Occipital lobe (tissue), 2 donors: ENCODE measurements around the gene SERINC1. TPM values are rescaled to one million over a fixed set of nuclear protein-coding genes. Genes with fewer than 3 reads are reported as not detected.

Experiments used
- DNase-seq: peaks from one replicate; lab custom pipeline; 2025; lab: John Stamatoyannopoulos, UW
- total RNA-seq: library from RNA; depleted of rRNA; stranded (reverse); fragments of >200 nt; gene quantifications from one replicate; pipeline ENCODE4 v1.2.3, GENCODE V29; 2014

The SERINC1 gene
- total RNA-seq, 1 donor from 2014 or later, result 735 TPM

DNA sequence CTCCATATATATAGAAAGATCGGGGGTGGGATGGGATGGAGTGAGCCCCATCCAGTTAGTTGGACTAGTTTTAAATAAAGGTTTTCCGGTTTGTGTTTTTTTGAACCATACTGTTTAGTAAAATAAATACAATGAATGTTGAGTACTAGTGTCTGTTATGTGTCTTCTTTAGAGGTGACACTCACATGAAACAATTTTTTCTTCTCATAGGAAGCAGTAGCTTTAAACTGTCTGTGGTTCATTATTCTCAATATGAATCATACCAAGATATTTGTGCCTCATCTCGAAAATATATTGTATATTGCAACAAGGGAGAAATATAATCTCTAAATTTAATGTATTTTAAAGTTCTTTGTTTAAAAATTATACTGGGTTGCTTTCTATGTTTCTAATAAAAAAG lies 38.8 kb downstream of the SERINC1 start:
- DNase-seq, result no peak

DNA sequence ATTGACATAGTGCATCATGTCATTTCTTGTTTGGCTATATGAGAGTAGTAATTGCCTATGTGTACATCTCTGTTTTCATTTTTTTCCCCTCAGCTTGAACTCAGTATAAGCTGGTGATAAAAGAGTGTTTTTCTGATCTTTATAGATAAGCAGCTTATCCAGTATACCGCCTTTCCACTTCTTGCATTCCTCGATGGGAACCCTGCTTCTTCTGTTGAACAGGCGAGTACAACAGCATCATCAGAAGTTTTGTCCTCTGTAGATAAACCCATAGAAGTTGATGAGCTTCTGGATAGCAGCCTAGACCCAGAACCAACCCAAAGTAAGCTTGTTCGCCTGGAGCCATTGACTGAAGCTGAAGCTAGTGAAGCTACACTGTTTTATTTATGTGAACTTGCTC lies 39.8 kb downstream of the SERINC1 start:
- DNase-seq, result no peak

DNA sequence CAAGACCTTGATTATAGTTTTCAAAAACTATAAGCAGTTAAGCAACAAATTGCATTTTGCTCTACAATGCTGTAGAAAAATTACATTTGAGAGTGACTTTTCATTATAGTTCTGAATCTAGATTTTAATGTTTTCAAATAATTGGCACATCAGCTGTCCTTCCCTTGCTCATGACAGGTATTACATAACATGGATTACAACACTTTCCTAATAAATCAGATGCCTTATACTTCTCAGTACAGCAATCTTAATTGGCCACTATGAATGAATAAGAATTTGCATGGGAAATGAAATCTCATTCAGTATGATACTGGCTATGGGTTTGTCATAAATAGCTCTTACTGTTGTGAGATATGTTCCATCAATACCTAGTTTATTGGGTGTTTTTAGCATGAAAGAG lies 42.3 kb downstream of the SERINC1 start:
- no peak for DNase-seq

DNA sequence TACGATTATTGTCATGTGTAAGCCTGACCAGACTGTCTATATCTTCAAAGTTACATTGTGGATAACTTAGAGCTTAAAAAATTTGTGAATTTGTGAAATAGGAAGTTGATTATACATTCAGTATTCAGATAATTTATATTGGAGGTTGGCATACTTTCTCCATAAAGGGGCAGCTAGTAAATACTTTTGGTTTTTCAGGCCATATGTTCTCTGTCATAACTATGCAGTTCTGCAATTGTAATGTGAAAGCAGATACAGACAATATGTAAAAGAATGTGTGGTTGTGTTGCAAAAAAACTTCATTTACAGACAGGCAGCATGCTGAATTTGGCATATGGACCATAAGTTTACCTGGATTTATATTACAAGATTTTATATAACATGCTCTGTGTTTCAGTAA lies 42.8 kb downstream of the SERINC1 start:
- DNase-seq, result no peak

DNA sequence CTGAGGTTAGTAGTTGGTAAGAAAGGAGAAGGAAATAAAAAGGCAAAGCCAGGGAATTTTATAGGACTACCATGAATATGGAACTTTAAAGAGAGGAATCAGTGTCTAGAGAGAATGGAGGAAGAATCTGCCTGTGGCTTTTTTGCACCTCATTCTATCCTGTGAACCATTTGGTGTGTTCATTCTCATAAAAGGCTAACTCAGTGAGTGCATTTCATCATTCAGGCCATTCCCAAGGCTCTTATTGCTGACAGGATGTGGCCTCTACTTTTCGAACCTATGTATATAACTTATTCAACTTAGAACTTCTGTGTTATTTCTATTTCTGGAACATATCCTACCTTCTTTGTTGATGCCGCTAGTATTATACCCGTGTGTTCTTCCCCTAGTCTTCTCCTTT lies 45.0 kb downstream of the SERINC1 start:
- DNase-seq, result no peak

DNA sequence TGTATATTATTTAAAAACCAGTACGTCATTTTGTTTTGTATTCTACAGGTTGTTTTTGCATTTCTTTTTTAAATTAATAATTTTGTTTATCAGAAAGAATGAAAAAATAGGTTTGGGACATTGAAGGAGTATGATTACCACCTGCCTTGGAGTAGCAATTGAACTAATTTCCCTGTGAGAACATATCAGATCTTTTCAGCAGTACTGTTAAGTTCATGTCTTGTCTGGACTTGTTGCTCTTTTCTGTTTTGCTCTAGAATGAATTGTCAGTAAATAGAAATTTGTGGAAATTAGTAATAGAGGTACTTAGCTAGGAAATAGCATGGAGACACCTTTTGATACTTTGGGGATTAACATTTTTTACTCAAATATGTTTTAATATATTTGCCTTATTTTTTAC lies 47.9 kb downstream of the SERINC1 start:
- no peak for DNase-seq

DNA sequence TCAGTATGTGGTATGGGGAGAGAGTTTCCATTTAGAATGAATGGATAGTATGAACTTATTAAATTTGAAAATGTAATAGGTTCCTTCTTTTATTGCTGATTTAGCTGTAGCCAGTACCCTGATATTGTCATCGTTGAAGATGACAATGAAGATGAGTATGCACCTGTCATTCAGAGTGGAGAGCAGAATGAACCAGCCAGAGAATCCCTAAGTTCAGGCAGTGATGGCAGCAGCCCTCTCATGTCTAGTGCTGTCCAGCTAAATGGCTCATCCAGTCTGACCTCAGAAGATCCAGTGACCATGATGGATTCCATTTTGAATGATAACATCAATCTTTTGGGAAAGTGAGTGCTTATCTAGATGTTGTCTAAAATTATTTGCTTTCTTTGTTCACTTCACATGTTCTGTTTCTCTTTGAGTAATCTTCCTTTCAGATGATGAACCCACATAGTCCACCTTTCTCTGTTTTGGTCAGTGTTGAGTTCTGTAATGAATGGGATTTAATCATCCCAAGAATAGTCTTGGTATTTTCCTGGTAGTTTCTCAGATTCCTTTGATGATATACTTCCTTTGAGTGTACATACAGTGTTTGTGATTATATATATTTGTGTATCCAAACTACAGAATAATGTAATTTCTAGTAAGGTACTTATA lies 48.9 kb downstream of the SERINC1 start:
- no peak for DNase-seq

DNA sequence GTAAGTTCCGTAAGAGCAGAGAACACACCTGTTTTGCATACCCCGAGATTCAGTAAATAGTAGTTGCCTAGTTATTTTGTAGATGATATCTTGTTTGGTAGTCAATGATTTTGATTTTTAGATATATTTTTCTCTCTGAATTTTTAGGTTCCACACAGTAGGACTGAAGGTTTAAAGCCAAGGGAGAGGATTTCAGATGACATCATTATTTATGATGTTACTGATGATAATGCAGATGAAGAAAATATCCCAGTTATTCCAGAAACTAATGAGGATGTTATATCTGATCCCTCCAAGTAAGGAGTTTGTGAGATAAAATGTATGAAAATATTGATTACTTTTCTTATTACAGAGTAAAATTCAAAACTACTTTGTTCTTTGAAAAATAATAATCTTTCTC lies 49.6 kb downstream of the SERINC1 start:
- no peak for DNase-seq

DNA sequence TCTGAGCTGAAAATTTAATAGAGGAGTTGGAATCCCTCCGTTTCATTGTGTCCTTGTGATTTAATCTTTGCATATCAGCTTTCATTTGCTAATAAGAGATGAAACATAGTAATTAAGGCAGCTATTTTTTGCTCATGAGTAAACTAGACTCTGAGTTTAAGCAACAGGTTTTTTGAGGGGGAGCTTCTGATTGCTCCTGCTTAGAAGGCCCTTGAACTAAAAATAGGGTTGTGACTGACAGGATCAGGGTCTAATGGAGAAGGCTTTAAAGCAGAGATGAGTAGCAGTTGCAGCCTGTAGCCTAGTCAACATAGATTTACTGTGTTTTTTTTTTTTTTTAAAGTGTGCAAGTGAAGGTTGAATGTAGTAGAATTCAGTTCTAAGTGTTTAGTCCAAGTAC lies 54.8 kb downstream of the SERINC1 start:
- no peak for DNase-seq

DNA sequence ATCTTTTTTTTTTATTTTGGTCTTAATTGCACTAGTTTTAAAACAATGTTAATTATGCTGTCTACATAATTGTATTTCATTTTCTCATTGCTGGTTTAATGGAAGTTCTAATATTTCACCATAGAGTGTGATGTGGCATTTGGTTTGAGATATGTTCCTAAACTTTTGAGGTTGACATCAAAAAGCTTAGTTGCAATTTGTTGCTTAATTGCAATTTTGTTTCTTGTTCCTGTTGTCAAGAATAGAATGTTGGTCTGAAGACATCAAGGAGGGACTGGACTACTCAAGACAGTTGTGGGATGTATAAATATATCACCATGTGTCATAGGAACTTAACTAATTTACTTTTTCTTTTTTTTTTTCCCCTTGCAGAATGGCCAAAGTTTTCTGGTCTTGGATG lies 59.6 kb downstream of the SERINC1 start:
- DNase-seq, result no peak

DNA sequence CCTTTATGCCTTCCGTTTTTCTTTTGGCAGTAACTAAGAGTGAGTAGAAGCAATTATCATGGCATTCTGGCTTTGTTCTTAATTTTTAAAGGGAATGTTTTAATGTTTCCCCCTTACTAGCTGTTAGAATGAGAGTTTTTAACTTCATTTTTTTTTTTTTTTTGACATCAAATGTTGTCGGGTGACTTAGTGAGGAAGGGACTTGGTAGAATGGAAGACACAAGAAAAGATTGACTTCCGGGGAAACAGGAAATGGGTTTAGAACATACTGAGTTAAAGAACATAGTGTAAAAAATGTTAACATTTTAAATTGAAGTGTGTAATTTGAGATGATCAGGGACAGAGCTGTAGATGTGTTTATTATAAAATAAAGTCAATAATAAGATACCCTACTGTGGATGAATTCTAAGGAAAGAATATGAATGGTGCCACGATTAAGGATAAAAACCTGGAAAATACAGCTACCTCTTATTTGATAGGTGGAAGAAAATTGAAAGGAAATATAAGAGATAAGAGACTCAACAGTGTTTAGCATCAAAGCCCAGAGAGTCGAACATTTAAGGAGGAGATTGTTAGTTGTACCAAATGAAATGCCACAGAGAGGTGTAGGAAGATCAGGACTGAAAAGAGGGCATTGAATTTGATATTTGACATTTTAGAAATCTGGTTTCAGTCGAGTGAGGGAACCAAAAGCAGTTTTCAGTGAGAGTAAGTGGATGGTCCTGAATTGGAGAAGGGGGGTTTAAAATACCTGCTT lies 62.7 kb downstream of the SERINC1 start:
- DNase-seq, result no peak

DNA sequence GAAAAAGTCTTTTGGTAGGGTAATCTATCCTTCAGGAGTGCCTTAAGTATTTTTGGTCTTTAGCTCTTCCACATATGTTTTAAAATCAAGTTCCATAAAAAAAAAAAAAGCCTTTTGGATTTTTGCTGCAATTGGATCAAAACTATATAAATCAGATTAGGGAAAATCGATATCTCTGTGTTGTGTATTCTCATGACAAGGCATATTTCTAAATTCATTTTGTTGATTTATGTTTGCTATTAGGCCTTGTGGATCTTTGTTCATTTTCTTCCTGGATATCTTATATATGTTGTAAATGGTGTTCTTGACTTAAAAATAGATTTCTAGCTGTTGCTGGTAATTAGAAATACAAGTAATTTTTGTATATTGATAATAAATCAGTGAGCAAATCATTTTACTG lies 63.4 kb downstream of the SERINC1 start:
- no peak for DNase-seq

DNA sequence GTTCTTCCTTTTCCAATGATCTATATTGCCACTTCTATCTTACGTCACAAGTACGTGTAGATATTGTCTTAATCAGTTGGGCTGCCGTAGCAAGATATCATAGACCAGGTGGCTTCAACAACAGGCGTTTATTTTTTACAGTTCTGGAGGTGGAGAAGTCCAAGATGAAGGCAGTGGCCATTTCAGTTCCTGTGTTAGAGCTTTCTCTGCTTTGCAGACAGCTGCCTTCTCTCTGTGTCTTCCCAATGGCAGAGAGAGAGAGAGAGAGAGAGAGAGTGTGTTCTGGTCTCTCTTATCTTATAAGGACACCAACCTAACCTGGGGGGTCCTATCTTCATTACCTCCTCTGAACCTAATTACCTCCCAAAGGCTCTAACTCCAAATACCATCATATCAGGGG lies 63.9 kb downstream of the SERINC1 start:
- DNase-seq, result no peak

DNA sequence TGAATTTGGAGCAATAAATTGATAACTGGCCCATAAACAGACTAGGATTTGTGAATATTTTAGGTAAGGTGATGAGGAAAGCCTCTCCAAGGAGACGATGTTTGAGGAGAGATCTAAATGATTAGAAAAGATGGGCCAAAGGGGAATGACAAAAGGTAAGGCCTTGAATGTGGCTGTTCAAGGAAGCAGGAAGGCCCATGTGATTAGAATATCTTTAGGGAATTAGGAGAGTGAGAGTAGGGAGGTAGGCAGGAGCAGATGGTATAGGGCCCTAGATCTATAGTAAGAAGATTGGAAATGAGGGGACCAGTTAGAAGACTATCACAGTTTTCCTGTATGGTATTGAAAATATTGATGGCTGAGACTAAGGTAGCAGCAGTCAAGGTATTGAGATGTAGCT lies 65.4 kb downstream of the SERINC1 start:
- no peak for DNase-seq

DNA sequence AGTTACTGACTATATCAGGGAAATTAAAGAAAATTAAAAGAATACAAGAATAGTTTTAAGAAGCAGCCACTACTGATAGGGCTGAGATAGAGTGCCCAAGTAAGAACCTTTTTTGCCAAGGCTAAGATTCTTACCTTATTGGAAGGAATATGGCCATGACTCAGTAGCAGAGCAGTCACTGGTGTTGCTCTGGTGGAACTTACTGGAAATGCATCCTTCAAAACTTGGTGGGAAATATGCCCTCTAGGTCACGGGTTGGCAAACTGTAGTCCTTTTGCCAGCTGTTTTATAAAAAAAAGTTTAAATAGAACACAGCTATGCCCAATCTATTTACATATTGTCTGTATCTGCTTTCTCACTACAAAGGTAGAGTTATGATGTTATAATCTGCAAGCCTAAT lies 66.2 kb downstream of the SERINC1 start:
- DNase-seq, result no peak

DNA sequence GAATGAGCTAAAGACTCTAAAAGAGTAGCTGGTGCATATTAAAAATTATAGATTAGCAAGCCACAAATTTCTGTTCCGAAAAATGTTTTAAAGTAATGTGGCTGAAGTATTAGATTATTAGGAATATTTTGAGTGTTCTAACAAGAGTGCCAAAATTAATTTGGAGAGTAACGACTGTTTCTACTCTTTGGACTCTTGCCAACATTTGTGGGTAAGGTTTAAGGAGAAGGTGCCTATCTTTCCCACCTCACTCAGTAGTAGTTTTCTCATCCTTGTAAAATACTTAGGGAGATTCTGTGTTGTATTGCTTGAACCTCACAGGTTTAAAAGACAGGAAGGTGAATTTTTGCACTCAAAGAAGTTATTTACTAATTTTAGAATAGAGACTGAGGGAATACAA lies 67.2 kb downstream of the SERINC1 start:
- DNase-seq, result no peak

DNA sequence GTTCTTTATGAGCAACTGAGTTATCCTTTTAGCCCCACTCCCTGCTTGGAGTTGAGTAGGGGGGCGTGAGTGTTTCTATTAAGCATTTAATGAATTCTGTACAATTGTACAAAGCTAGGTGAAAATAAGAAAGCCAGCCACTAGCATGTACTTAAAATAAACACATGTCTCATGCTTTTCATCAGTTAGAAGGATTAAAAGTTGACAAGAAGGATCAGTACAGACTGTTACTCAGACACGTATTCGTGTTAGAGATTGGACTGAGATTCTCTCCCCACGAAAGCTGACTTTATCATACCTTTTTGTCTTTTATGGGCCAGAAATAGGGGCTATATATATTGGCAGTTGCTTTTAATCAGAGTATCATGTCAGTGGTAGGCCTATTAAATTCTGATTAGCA lies 70.5 kb downstream of the SERINC1 start:
- DNase-seq, result no peak

DNA sequence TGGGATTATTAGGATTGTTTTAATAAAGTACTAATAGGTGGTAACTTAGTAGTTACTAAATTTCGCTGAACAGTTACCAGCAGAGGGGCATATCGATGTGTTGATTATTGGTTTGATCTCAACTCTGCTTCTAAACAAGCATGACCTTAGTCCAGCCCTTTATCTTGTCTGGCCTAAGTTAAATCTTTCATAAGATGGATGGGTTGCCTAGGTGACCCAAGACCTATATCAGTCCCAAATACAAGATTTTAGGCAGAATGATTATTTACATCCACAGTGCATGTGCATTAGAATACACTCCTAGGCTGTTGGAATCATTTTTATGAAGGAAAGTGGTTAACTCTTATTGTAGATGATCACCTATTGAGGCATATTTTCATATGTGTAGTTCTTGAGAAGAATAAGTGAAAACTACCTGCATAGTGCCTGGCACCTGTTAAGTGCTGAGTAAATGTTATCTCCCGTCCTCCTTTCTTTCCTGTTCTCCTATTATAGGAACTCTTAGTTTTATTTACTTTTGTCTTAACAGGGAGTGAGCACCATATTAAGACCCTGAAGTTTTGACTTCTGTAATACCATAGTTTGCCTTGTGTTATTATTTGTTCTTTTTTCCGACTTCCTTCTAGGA lies 71.0 kb downstream of the SERINC1 start:
- no peak for DNase-seq

DNA sequence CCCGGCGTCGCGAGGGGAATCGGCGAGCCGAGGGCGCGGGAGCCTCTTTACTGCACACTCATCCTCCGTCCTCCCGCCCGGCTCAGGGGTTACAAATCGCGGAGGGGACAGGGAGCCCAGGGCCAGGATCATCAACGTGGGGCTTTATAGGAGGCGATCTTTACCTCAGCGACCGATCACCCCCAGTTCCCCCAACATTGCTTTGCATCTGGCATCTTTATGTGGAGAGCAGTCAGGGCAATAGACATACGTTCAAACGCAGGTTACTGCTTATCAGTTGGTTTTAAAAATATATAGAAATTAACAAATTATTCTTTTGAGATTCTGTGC lies 71.5 kb downstream of the SERINC1 start:
- no peak for DNase-seq

DNA sequence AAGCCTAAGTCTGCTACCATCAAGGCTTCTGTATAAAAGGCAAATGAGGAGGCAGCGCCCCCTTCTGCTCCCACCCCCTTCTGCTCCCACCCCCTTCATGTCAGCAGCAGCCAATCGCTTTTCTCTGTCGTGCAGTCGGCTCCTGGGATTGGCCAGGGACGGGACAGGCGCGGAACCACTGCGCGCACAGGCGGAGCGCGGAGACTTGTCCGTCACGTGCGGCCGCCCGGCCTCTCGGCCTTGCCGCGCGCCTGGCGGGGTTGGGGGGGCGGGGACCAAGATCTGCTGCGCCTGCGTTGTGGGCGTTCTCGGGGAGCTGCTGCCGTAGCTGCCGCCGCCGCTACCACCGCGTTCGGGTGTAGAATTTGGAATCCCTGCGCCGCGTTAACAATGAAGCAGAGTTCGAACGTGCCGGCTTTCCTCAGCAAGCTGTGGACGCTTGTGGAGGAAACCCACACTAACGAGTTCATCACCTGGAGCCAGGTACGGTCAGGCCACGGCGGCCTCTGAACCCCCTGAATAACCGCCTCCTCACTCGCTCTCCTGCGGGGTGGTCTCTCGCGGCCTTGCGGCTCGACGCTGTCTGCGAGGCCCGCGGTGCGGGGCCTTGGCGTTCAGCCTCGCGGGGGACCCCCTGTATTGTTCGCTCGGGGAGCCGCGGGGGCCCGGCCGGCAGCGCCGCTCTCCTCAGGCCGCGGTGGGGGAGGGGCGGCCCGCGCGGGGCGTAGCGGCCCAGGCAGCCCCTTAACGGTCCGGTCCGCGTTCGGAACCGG lies 72.1 kb downstream of the SERINC1 start, which contains the start of gene HSF2:
Gene HSF2 (plus strand): TSS at position 305 of the 773 bp plus-strand sequence. CDS start 86 bp downstream, at position 391.
- DNase-seq, result peak; percentile 99

DNA sequence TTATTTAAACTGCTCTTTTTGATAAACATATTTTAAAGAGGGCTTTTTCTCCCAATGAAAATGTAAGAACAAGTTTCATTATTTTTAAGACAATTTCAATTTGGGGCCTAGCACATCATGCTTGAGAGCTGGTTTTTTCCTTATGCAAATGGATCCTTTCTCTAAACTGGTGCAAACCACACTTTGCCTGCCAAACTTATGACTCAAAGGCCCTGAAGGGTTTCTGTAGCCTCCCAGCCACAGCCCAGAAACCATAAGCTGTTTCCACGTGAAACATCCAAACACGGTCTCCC lies 72.6 kb downstream of the SERINC1 start:
- DNase-seq, result no peak

DNA sequence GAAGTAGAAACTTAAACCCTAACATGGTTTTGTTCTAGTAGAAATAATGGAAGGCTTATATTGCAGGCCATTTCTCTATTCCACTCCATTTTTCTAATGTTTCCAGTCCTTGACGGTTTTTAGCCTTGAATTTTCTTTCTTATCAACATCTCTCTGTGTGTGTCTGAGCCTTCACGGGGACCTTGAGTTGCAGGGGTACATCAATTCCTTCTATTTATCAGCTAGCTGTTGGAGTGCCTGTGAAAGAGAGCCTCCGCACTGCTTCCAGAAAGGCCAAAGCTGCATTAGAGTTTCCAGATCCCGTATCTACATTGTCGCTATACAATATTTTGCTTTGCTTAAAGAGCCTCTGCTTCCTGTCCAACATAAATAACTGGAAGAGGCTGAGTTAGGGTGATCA lies 77.6 kb downstream of the SERINC1 start:
- no peak for DNase-seq
